Neural crest cell (in vitro differentiated cells): Measurements from ENCODE around the gene PHF19. TPM values are rescaled to one million over a fixed set of nuclear protein-coding genes. Genes with fewer than 3 reads are reported as not detected.
A peak's percentile ranks its signal among the peaks of the same experiment; 100 is the strongest.

Source experiments
- DNase-seq: peaks from one replicate; pipeline ENCODE4 v3.0.0; 2021; ENCODE audit warnings: low read depth, mixed read lengths, low spot score
- H3K27ac Mint-ChIP-seq: one replicate; pipeline ENCODE4 v1.8.0; 2021; ENCODE audit warnings: mild to moderate bottlenecking, mixed read lengths; ENCODE audit not compliant: unreplicated experiment
- H3K27me3 Mint-ChIP-seq: 2 replicates; pipeline ENCODE4 v1.8.0; 2021; ENCODE audit warnings: low read depth, mild to moderate bottlenecking, mixed read lengths
- H3K36me3 Mint-ChIP-seq: 2 replicates; pipeline ENCODE4 v1.8.0; 2021; ENCODE audit warnings: low read depth, mild to moderate bottlenecking, mixed read lengths
- H3K4me1 Mint-ChIP-seq: 2 replicates; pipeline ENCODE4 v1.8.0; 2021; ENCODE audit warnings: mixed read lengths
- H3K4me3 Mint-ChIP-seq: one replicate; pipeline ENCODE4 v1.8.0; 2021; ENCODE audit warnings: mild to moderate bottlenecking, mixed read lengths
- H3K9me3 Mint-ChIP-seq: 2 replicates; pipeline ENCODE4 v1.8.0; 2021; ENCODE audit warnings: mixed read lengths
- total RNA-seq: library from RNA; stranded (reverse); gene quantifications from 2 replicates; pipeline ENCODE4 v1.2.1, GENCODE V29; 2021
- TF ChIP-seq, protein P1 (sequence below): fragments of 200-600 bp; sonication (generic); conservative IDR thresholded peaks from 2 replicates; pipeline ENCODE4 v1.5.0; 2021; ENCODE audit warnings: antibody characterized with exemption, mild to moderate bottlenecking

Gene PHF19
- total RNA-seq, 1 donor from 2014 or later = 110 TPM

DNA sequence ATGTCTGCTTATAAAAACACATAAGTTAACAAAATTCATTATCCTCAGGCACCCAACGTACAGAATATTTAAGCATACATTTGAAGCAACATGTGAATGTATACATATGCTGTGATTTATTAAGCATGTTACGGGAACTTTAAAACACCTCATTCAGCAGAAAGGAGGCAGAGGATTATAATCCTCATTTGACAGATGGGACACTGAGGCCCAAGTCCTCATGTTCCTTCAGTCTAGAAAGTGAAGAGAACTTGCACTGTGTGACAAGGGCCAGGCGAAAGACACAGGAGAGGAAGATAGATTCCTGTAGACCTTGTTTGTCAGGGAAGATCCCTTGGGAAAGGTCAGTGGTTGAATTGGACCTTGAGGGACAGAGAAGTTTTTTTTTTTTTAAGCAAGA, 26.7 kb downstream of the PHF19 start:
- Mint-ChIP-seq H3K36me3 (no peaks in the 10 kb centered on the region), H3K9me3 (no peaks in the 10 kb centered on the region), H3K4me3 (peak overlapping the region; percentile 0), H3K4me1 (peaks cover 25% of the 10 kb centered on the region), H3K27ac (no peak overlapping the region), H3K27me3 (no peaks in the 10 kb centered on the region)
- TF ChIP-seq, protein P1, sequence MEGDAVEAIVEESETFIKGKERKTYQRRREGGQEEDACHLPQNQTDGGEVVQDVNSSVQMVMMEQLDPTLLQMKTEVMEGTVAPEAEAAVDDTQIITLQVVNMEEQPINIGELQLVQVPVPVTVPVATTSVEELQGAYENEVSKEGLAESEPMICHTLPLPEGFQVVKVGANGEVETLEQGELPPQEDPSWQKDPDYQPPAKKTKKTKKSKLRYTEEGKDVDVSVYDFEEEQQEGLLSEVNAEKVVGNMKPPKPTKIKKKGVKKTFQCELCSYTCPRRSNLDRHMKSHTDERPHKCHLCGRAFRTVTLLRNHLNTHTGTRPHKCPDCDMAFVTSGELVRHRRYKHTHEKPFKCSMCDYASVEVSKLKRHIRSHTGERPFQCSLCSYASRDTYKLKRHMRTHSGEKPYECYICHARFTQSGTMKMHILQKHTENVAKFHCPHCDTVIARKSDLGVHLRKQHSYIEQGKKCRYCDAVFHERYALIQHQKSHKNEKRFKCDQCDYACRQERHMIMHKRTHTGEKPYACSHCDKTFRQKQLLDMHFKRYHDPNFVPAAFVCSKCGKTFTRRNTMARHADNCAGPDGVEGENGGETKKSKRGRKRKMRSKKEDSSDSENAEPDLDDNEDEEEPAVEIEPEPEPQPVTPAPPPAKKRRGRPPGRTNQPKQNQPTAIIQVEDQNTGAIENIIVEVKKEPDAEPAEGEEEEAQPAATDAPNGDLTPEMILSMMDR = no peak
- DNase-seq = no peak

DNA sequence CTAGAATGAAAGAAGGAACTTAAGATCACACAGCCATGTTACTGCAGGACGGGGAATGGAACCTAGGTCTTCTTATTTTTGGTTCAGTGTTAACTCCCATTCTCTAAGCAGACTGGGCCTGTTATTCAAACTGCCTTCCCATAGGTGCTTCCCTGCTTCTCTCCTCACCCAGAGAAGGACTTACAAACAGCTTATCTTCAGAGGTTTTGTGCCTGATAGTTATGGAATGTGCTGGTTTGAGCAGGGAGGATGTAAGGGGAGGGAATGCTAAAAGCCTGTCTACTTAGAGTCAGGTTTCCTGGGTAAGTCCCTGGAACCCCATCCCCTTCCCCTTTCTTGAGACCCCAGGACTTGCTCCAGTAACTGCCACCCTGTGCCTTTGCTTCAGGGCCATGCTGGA, 30.1 kb downstream of the PHF19 start:
- Mint-ChIP-seq H3K27me3 (no peaks in the 10 kb centered on the region), H3K36me3 (peaks cover 11% of the 10 kb centered on the region), H3K4me3 (no peak overlapping the region), H3K27ac (no peak overlapping the region), H3K9me3 (no peaks in the 10 kb centered on the region), H3K4me1 (peaks cover 26% of the 10 kb centered on the region)
- DNase-seq = no peak
- TF ChIP-seq, protein P1 = no peak

DNA sequence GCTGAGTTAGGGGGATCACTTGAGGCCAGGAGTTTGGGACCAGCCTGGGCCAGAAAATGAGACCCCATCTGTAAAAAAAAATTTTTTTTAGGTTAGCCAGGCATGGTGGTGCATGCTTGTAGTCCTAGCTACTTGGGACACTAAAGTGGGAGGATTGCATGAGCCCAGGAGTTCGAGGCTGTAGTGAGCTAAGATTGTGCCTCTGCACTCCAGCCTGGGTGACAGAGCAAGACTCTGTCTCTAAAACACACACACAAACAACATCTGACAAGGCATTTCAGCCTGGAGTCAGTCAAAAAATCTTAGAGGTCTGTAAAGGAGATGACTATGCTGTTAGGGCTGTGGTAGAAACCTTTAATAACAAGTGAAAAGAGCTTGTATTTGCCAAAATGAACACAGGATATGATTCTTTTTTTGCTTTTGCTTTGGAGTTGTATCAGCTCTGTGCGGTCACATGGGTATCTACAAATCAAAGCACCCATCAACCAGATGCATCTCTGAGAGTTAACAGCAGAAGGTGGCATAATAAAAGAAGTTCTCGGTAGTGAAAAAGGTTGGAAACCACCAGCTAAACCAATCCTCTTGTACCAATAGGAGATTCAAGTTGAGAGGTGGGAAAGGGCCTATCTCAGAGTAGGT, 30.6 kb downstream of the PHF19 start:
- Mint-ChIP-seq H3K27me3 (no peaks in the 10 kb centered on the region), H3K27ac (no peak overlapping the region), H3K9me3 (peaks cover 2% of the 10 kb centered on the region), H3K36me3 (peaks cover 16% of the 10 kb centered on the region), H3K4me1 (peaks cover 26% of the 10 kb centered on the region), H3K4me3 (peak overlapping the region; percentile 9)
- DNase-seq = no peak
- TF ChIP-seq, protein P1 = no peak

DNA sequence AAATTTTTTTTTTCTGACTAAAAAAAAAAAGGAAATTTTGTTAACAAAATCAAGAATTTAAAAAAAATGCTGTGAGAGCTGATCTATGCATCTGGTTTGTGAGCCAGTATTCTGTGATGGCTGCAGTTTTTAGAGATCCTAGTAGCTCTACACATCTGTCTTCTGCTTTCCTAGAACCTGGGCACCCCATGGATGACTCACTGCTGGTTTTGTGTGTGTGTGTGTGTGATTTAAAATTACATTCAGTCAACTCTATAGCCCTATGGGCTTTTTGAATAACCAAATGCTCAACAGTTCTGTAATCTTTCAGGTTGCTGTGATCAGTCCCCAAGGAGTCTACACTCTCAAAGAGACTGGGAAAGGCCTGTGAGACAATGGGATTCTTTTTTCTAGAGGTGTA, 31.7 kb downstream of the PHF19 start:
- no peak for DNase-seq
- TF ChIP-seq, protein P1 = no peak
- peaks cover 22% of the 10 kb centered on the region for H3K4me1 Mint-ChIP-seq

DNA sequence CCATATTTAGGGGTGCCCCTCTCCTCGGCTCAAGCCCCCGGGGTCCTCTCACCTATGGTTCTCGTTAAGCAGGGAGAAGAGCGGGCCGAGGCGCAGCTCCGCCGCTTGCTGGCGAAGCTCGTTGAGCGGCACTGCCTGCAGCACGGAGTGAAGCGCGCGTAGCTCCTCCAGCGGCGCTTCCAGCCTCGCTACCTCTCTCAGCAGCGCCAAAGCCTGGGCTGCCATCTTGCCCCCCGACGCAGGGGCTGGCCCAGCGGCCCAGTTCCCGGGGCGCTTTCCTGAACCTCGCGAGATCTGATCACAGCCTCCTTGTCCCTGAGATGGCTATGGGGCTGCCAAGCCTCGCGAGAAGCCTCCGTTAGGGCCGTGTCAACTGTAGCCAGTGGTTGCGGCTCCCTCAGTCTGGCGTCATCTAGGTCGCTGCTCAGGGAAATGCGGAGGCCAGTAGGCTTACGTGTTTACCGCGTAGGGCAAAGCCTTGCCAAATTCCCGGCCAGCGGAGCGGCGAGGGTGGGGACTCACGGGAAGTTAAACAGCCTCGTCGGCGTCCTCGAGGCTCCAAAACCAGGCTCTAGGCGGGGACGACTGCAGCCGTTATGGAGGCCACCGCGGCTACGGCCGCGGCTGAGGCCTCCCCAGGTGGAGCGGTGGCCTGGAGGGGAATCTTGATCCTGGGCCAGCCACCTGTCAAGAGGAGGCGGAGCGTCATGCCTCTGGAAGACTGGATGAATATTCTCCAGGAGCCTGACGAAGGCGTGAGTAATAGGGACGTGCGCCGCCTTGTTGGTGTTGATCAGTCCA, 34.1 kb downstream of the PHF19 start, which contains the start of gene PSMD5:
TSS of gene PSMD5 (minus strand) at position 238 of the 801 bp plus-strand sequence. CDS start at position 225, 13 bp downstream.
- Mint-ChIP-seq H3K27ac (peak within 1 kb of the TSS; percentile 98), H3K4me1 (peaks cover 39% of the 10 kb centered on the region), H3K4me3 (peak within 1 kb of the TSS; percentile 99), H3K36me3 (peaks cover 27% of the 10 kb centered on the region), H3K27me3 (no peaks in the 10 kb centered on the region), H3K9me3 (peaks cover 2% of the 10 kb centered on the region)
- TF ChIP-seq, protein P1 = no peak
- peak; percentile 88 for DNase-seq

More for the DNA sequence above, 31.7 kb downstream of the PHF19 start:
- H3K9me3 Mint-ChIP-seq = peaks cover 2% of the 10 kb centered on the region
- H3K27me3 Mint-ChIP-seq = no peaks in the 10 kb centered on the region
- H3K4me3 Mint-ChIP-seq = peak overlapping the region; percentile 99
- peaks cover 18% of the 10 kb centered on the region for H3K36me3 Mint-ChIP-seq
- H3K27ac Mint-ChIP-seq = no peak overlapping the region
